WI38 (cell line): Measurements from ENCODE around the gene ZNF48.
A peak's percentile ranks its signal among the peaks of the same experiment; 100 is the strongest.

Source experiments
- H3K4me3 ChIP-seq: 2 replicates; pipeline ENCODE4 v1.5.1; 2011; ENCODE audit warnings: low read depth, mild to moderate bottlenecking, control low read depth, low read length
- TF ChIP-seq, protein P1 (sequence below): IDR thresholded peaks from 2 replicates; pipeline ENCODE4 v1.5.1; 2012; ENCODE audit warnings: low read depth, mild to moderate bottlenecking, control low read depth, low read length

Gene ZNF48

DNA sequence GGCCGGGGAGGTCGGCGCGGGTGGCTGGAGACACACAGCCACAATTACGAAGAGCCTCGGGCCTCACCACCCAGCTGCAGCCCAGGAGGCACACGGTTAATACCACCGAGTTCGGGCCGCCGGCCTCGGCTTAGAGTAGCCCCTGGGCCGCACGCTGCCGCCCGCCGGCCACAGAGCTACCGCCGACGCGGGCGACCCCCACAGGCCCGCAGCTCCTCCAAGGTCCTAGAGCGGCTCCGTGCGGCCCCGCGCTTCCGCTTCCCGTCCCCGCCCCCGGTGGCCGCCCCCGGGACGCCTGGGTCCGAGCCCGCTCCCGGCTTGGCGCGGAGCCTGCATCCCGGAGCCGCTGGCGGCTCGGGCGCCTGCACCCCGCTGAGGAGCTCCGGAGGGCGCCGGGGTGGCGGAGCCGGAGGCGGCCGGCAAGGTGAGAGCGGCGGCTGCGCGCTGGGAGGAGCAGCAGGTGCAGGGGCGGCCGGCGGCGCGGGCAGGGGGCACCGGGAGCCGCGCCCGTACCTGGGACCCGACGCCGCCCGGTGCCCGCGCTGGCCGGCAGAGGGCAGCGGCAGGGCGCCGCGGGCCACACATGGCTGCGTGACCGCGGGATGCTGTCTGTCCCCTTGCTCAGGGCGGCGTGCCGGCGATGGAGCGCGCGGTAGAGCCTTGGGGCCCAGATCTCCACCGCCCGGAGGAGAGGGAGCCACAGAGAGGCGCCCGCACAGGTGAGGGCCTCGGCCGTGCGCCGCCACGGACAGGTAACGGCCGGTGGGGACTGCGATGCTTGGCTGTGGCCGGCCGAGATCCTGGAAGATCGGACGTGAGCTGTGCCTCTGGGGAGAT lies at the start of gene ZNF48:
ZNF48 (plus strand) TSS at position 266 of the 837 bp plus-strand sequence; CDS start at position 641, 375 bp downstream.
- H3K4me3 ChIP-seq, result peak within 1 kb of the TSS; percentile 83
- TF ChIP-seq, protein P1, sequence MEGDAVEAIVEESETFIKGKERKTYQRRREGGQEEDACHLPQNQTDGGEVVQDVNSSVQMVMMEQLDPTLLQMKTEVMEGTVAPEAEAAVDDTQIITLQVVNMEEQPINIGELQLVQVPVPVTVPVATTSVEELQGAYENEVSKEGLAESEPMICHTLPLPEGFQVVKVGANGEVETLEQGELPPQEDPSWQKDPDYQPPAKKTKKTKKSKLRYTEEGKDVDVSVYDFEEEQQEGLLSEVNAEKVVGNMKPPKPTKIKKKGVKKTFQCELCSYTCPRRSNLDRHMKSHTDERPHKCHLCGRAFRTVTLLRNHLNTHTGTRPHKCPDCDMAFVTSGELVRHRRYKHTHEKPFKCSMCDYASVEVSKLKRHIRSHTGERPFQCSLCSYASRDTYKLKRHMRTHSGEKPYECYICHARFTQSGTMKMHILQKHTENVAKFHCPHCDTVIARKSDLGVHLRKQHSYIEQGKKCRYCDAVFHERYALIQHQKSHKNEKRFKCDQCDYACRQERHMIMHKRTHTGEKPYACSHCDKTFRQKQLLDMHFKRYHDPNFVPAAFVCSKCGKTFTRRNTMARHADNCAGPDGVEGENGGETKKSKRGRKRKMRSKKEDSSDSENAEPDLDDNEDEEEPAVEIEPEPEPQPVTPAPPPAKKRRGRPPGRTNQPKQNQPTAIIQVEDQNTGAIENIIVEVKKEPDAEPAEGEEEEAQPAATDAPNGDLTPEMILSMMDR, result no peak

DNA sequence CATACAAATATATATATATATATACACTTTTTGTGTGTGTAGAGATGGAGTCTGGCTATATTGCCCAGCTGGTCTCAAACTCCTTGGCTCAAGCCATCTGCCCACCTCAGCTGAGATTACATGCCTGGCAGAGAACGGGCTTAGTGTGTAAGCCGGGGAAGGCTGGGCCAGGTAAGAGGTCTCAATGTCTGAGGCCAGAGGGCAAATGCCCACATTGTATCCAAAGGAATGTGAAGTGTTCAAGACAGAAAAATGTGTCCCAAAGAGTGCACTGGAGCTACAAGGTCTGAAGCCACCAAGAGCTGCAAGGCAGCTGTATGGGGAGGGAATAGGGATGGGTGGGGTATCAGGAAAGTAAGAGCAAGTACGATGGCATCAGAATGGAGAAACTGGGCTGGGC lies 48.9 kb upstream of the ZNF48 start:
- no peak overlapping the region for H3K4me3 ChIP-seq
- TF ChIP-seq, protein P1, result no peak

DNA sequence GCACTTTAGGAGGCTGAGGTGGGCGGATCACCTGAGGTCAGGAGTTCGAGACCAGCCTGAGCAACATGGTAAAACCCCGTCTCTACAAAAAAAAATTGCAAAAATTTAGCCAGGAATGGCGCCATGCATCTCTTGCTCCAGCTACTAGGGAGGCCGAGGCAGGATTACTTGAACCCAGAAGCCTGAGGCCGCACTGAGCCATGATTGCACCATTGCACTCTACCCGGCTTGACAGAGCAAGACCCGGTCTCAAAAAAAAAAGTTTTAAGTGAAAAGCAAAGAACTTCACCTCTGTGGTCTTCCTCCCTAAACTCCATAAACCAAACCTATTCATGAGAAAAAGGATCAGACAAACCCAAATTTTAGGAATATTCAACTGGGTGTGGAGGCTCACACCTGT lies 47.1 kb upstream of the ZNF48 start:
- no peak overlapping the region for H3K4me3 ChIP-seq
- TF ChIP-seq, protein P1, result no peak

DNA sequence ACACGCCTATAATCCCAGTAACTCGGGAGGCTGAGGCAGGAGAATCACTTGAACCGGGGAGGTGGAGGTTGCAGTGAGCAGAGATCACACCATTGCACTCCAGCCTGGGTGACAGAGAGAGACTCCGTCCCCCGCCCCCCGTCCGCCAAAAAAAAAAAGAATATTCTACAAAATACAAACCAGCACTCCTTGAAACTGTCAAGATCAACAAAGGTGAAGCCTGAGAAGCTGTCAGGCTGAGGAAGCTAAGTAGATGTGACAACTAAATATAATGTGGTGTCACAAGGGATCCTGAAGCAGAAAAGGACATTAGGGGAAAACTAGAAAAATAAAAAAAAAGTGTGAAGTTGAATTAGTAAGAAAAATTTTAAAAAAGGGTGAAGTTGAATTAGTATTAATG lies 46.3 kb upstream of the ZNF48 start:
- no peak overlapping the region for H3K4me3 ChIP-seq
- TF ChIP-seq, protein P1, result no peak

DNA sequence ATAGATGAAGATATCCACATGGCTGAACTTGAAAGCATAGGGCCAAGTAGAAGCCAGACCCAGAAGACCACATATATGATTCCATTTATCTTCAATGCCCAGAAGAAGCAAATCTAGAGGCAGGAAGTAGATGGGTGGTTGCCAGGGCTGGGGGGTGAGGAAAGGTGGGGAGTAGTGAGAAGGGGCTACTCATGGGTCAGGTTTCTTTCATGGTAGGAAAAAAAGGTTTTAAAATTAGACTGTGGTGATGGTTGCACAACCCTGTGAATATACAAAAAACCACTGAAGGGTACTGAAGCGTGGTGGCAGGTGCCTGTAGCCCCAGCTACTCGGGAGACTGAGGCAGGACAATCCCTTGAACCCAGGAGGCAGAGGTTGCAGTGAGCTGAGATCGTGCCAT lies 45.5 kb upstream of the ZNF48 start:
- no peak overlapping the region for H3K4me3 ChIP-seq
- TF ChIP-seq, protein P1, result no peak

DNA sequence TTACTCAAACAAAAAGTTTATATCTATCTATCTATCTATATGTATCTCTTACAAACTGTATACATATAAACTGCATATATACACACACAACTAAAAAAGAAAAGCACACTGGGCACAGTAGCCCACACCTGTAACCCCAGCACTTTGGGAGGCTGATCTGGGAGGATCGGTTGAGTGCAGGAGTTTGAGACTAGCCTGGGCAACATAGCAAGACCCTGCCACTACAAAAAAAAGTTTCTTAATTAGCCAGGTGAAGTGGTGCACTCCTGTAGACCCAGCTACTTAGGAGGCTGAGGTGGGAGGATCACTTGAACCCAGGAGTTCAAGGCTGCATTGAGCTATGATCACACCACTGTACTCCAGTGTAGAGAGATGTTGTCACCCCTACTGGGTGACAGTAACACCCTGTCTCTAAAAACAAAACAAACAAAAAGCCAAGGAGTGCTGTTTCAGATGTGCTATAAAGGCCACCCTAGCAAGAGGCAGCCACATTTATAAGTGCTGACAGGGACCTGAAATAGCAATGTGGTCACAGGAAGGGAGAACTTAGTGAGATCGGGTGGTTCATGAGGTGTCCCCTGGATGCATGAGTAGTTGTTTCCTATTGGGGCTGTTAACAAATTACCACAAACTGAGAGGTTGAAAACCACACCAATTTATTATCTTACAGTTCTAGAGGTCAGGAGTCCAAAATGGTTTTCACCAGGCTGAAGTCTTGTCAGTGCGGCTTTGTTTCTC lies 44.9 kb upstream of the ZNF48 start:
- TF ChIP-seq, protein P1, result no peak

DNA sequence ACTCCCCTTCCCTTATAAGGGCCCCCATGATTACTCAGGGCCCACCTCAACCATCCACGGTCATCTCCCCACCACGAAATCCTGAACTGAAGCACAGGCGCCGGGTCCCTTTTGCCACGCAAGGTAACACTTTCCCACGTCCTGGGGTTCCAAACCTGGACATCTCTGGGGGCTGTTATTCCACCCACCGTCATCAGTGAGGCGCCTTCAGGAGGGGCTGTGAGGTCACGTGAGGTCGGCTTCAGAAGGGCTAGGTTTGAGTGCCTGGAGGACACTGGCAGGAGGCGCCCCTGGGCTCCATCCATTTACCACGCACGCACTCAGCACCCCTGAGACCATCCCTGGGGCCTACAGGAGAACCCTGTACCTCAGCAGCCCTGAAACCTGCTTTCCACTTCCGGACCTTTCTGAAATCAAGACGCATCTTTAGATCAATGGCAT lies 44.2 kb upstream of the ZNF48 start:
- no peak overlapping the region for H3K4me3 ChIP-seq
- TF ChIP-seq, protein P1, result no peak

More for the DNA sequence above, 44.9 kb upstream of the ZNF48 start:
- no peak overlapping the region for H3K4me3 ChIP-seq
